ENCODE data around the gene UQCC3. TPM values are rescaled to one million over a fixed set of nuclear protein-coding genes. Genes with fewer than 3 reads are reported as not detected.

The UQCC3 gene
- total and polyA plus RNA-seq, 7 donors: 5.2 to 16.5 (median 8.1) TPM

- Histone ChIP-seq H3K27me3 (ENCODE audit: insufficient read depth in 3 of 3, low read length in 2 of 3) (no peaks in the 10 kb centered on the region), H3K27ac (peak overlapping the region; percentile 64), H3K4me3 (no peak overlapping the region), H3K4me1 (peaks cover 34% of the 10 kb centered on the region), H3K36me3 (ENCODE audit: insufficient read depth in 1 of 2, low read depth in 1 of 2) (peaks cover 12 to 71% of the 10 kb centered on the region in 2 donors), H3K9me3 (no peaks in the 10 kb centered on the region)
- TF ChIP-seq CTCF (IDR thresholded peaks at IDR 0.05): no peak
- DNase-seq: no peak
- WGBS, 3 donors: 72 to 84% (median 79%) methylated on average over 6 of the region's 6 CpGs
- intact Hi-C loops (cut with DNase I): no loop called here
- ATAC-seq: no peak
These were observed 40.9 kb downstream of the UQCC3 start for GRCh38 chr11:62712276-62712812.

- Histone ChIP-seq H3K27ac (peak overlapping the region; percentile 64), H3K27me3 (ENCODE audit: insufficient read depth in 3 of 3, low read length in 2 of 3) (no peaks in the 10 kb centered on the region), H3K36me3 (ENCODE audit: insufficient read depth in 1 of 2, low read depth in 1 of 2) (peaks cover 12 to 76% of the 10 kb centered on the region in 2 donors), H3K4me3 (no peak overlapping the region), H3K4me1 (peaks cover 34% of the 10 kb centered on the region), H3K9me3 (no peaks in the 10 kb centered on the region)
- ATAC-seq (no peak), DNase-seq (no peak)
- no peak for TF ChIP-seq CTCF (IDR thresholded peaks at IDR 0.05)
- intact Hi-C loops (cut with DNase I): no loop called here
- WGBS, 3 donors: 61 to 69% (median 69%) methylated on average over 3 of the region's 3 CpGs
These were observed 41.4 kb downstream of the UQCC3 start for GRCh38 chr11:62712861-62713260.

- Histone ChIP-seq H3K36me3 (ENCODE audit: insufficient read depth in 1 of 2, low read depth in 1 of 2) (peaks cover 12 to 81% of the 10 kb centered on the region in 2 donors), H3K27me3 (ENCODE audit: insufficient read depth in 3 of 3, low read length in 2 of 3) (no peaks in the 10 kb centered on the region), H3K4me3 (no peak overlapping the region), H3K4me1 (peaks cover 30% of the 10 kb centered on the region), H3K27ac (peak overlapping the region; percentile 64), H3K9me3 (no peaks in the 10 kb centered on the region)
- WGBS, 3 donors: 73 to 94% (median 86%) methylated on average over 2 of the region's 2 CpGs
- no peak for TF ChIP-seq CTCF (IDR thresholded peaks at IDR 0.05)
- no peak for DNase-seq
- ATAC-seq: no peak
- intact Hi-C loops (cut with DNase I): no loop called here
These were observed 41.9 kb downstream of the UQCC3 start for GRCh38 chr11:62713343-62713742.

- Histone ChIP-seq H3K36me3 (ENCODE audit: insufficient read depth in 1 of 2, low read depth in 1 of 2) (peaks cover 16 to 99% of the 10 kb centered on the region in 2 donors), H3K4me1 (peaks cover 18% of the 10 kb centered on the region), H3K4me3 (no peak overlapping the region), H3K27me3 (ENCODE audit: insufficient read depth in 3 of 3, low read length in 2 of 3) (no peaks in the 10 kb centered on the region), H3K9me3 (no peaks in the 10 kb centered on the region), H3K27ac (no peak overlapping the region)
- no peak for TF ChIP-seq CTCF (IDR thresholded peaks at IDR 0.05)
- intact Hi-C loops (cut with DNase I): no loop called here
- ATAC-seq: no peak
- 81 to 87% (median 83%) methylated on average over 24 of the region's 24 CpGs for WGBS, 3 donors
- no peak for DNase-seq
These were observed 44.0 kb downstream of the UQCC3 start for GRCh38 chr11:62715150-62716130.

Data from psoas muscle (tissue), 8 donors.